Spinal cord (tissue), 10 donors: ENCODE data around the gene ZNF524. TPM values are rescaled to one million over a fixed set of nuclear protein-coding genes. Genes with fewer than 3 reads are reported as not detected.

Source experiments
- DNase-seq, 6 donors: peaks; one replicate each; pipeline versions ENCODE4 v3.0.0 to v3.0.0-alpha.2; 2013 to 2015; ENCODE audit warnings: low spot score in 6 of 6, low read depth in 4 of 6
- H3K27ac ChIP-seq: one replicate; pipeline ENCODE4 v1.5.1; 2013; ENCODE audit warnings: low read depth, low read length, control low read depth
- H3K27me3 ChIP-seq: one replicate; pipeline ENCODE4 v1.6.1; 2013; ENCODE audit warnings: low read length; ENCODE audit not compliant: control insufficient read depth, insufficient read depth
- H3K36me3 ChIP-seq: one replicate; pipeline ENCODE4 v1.6.1; 2013; ENCODE audit warnings: low read length; ENCODE audit not compliant: control insufficient read depth, insufficient read depth
- H3K4me1 ChIP-seq: one replicate; pipeline ENCODE4 v1.6.1; 2013; ENCODE audit warnings: low read length; ENCODE audit not compliant: control insufficient read depth, insufficient read depth
- H3K4me3 ChIP-seq: one replicate; pipeline ENCODE4 v1.5.1; 2013; ENCODE audit warnings: low read depth, low read length, control low read depth
- H3K9me3 ChIP-seq: one replicate; pipeline ENCODE4 v1.6.1; 2013; ENCODE audit warnings: low read length; ENCODE audit not compliant: control insufficient read depth, insufficient read depth
- WGBS: methylation state at CpG from one replicate; pipeline ENCODE4 v1.1.5; 2013; ENCODE audit warnings: missing lambda C conversion rate; ENCODE audit not compliant: insufficient coverage; 5-methylcytosine and 5-hydroxymethylcytosine counted together
- polyA plus RNA-seq, 2 donors: library from polyadenylated mRNA; unstranded; fragments of 120-200 nt; gene quantifications; one replicate each; pipeline ENCODE4 v1.2.1, GENCODE V29; 2013; ENCODE audit not compliant: insufficient read length in 2 of 2
- total RNA-seq, 2 donors: library from RNA; depleted of rRNA in 1 of 2; stranded (reverse); fragments of 120-200 nt in 1 of 2; fragments of >200 nt in 1 of 2; gene quantifications; one replicate each; pipeline versions ENCODE4 v1.2.3 to v1.2.4, GENCODE V29; 2013 to 2014
- donor health status: healthy.

ZNF524 gene
- total and polyA plus RNA-seq, 4 donors = 5.1 to 13.6 (median 10.4) TPM

- peak in 5 of 6 donors; percentile 77 to 98 (median 80) for DNase-seq
- peak overlapping the region; percentile 100 for H3K27ac ChIP-seq
- peaks cover 46% of the 10 kb centered on the region for H3K36me3 ChIP-seq
- 6% methylated on average over 25 of the region's 26 CpGs for WGBS
- H3K4me3 ChIP-seq = peak overlapping the region; percentile 92
- H3K27me3 ChIP-seq = no peaks in the 10 kb centered on the region
- H3K4me1 ChIP-seq = peaks cover 11% of the 10 kb centered on the region
- no peaks in the 10 kb centered on the region for H3K9me3 ChIP-seq
Measured at GRCh38 chr19:55598719-55599467, 1.2 kb upstream of the ZNF524 start.

GRCh38 chr19:55599468-55599841 is 633 bp upstream of the ZNF524 start, which contains the start of gene FIZ1:
TSS of gene FIZ1 (minus strand) at chr19:55599517. CDS start at chr19:55597865, 1,652 bp downstream.
- peaks cover 17% of the 10 kb centered on the region for H3K4me1 ChIP-seq
- H3K27me3 ChIP-seq = no peaks in the 10 kb centered on the region
- peak; percentile 99 to 100 (median 100) for DNase-seq
- H3K9me3 ChIP-seq = no peaks in the 10 kb centered on the region
- H3K36me3 ChIP-seq = peaks cover 42% of the 10 kb centered on the region
- H3K27ac ChIP-seq = peak within 1 kb of the TSS; percentile 100
- 0% methylated on average over 15 of the region's 23 CpGs for WGBS
- H3K4me3 ChIP-seq = peak within 1 kb of the TSS; percentile 92

- no peaks in the 10 kb centered on the region for H3K27me3 ChIP-seq
- H3K9me3 ChIP-seq = no peaks in the 10 kb centered on the region
- DNase-seq = no peak
- 0% methylated on average over 4 of the region's 15 CpGs for WGBS
- peak overlapping the region; percentile 93 for H3K27ac ChIP-seq
- H3K4me3 ChIP-seq = peak overlapping the region; percentile 68
- H3K4me1 ChIP-seq = peaks cover 21% of the 10 kb centered on the region
- peaks cover 31% of the 10 kb centered on the region for H3K36me3 ChIP-seq
Measured at GRCh38 chr19:55600662-55601028, 557 bp downstream of the ZNF524 start.

GRCh38 chr19:55601084-55601483 is 996 bp downstream of the ZNF524 start:
- Histone ChIP-seq H3K36me3 (peaks cover 27% of the 10 kb centered on the region), H3K4me3 (peak overlapping the region; percentile 68), H3K27me3 (no peaks in the 10 kb centered on the region), H3K27ac (peak overlapping the region; percentile 93), H3K9me3 (no peaks in the 10 kb centered on the region), H3K4me1 (peaks cover 25% of the 10 kb centered on the region)
- no peak for DNase-seq
- 92% methylated on average over 4 of the region's 4 CpGs for WGBS

- H3K27ac ChIP-seq = no peak overlapping the region
- DNase-seq = no peak
Measured at GRCh38 chr19:55602104-55603001, 2.3 kb downstream of the ZNF524 start.

GRCh38 chr19:55603115-55603514 is 3.0 kb downstream of the ZNF524 start:
- Histone ChIP-seq H3K4me3 (no peak overlapping the region), H3K36me3 (peaks cover 22% of the 10 kb centered on the region), H3K27me3 (no peaks in the 10 kb centered on the region), H3K4me1 (peaks cover 38% of the 10 kb centered on the region), H3K27ac (no peak overlapping the region), H3K9me3 (no peaks in the 10 kb centered on the region)
- no peak for DNase-seq
- WGBS = 92% methylated on average over 19 of the region's 21 CpGs

More at GRCh38 chr19:55602104-55603001, 2.3 kb downstream of the ZNF524 start:
- WGBS = 95% methylated on average over 58 of the region's 60 CpGs
- no peaks in the 10 kb centered on the region for H3K27me3 ChIP-seq
- peaks cover 25% of the 10 kb centered on the region for H3K36me3 ChIP-seq
- peaks cover 37% of the 10 kb centered on the region for H3K4me1 ChIP-seq
- no peaks in the 10 kb centered on the region for H3K9me3 ChIP-seq
- H3K4me3 ChIP-seq = no peak overlapping the region

GRCh38 chr19:55603581-55604292 is 3.6 kb downstream of the ZNF524 start:
- WGBS = 78% methylated on average over 20 of the region's 22 CpGs
- Histone ChIP-seq H3K4me1 (peaks cover 38% of the 10 kb centered on the region), H3K4me3 (no peak overlapping the region), H3K9me3 (no peaks in the 10 kb centered on the region), H3K27ac (no peak overlapping the region), H3K36me3 (peaks cover 22% of the 10 kb centered on the region), H3K27me3 (no peaks in the 10 kb centered on the region)
- DNase-seq = no peak

GRCh38 chr19:55605207-55605636 is 5.1 kb downstream of the ZNF524 start:
- H3K4me3 ChIP-seq = peak overlapping the region; percentile 56
- peaks cover 34% of the 10 kb centered on the region for H3K4me1 ChIP-seq
- DNase-seq = peak; percentile 89 to 99 (median 96)
- WGBS = under 1% methylated on average over 21 of the region's 43 CpGs
- peak overlapping the region; percentile 98 for H3K27ac ChIP-seq
- H3K36me3 ChIP-seq = peaks cover 22% of the 10 kb centered on the region
- H3K27me3 ChIP-seq = no peaks in the 10 kb centered on the region
- H3K9me3 ChIP-seq = no peaks in the 10 kb centered on the region
